Thyroid gland (tissue), 4 donors: ENCODE results near the gene ASPG.

ENCODE experiments used
- POLR2A ChIP-seq, 2 donors: fragments of 450-650 bp; IDR thresholded peaks; one replicate each; pipeline ENCODE4 v1.6.1; 2017; ENCODE audit warnings: antibody characterized with exemption in 2 of 2, mild to moderate bottlenecking in 2 of 2, moderate library complexity in 1 of 2
- TF ChIP-seq, protein P1 (sequence below), 6 experiments: fragments of 200-600 bp in 3 of 6; fragments of 450-650 bp in 3 of 6; sonication (generic) in 3 of 6; IDR thresholded peaks; one replicate each; pipeline ENCODE4 v1.5.1; 2016 to 2019; ENCODE audit warnings: antibody characterized with exemption in 6 of 6, mild to moderate bottlenecking in 2 of 6, inconsistent platforms in 1 of 6, moderate library complexity in 1 of 6

DNA sequence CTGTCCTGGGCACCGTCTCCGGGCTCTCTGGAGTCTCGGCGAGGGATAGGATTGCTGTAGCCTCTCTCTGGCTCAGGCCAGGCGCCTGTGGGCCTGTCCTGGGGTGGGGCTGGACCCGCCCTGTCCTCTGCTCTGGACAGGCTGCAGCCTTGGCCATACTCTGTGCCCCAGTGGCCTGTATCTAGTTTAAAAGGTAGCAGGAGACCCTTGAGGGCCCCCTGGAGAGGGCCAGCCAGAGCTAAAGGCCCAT lies 54.6 kb downstream of the ASPG start:
- TF ChIP-seq, protein P1, sequence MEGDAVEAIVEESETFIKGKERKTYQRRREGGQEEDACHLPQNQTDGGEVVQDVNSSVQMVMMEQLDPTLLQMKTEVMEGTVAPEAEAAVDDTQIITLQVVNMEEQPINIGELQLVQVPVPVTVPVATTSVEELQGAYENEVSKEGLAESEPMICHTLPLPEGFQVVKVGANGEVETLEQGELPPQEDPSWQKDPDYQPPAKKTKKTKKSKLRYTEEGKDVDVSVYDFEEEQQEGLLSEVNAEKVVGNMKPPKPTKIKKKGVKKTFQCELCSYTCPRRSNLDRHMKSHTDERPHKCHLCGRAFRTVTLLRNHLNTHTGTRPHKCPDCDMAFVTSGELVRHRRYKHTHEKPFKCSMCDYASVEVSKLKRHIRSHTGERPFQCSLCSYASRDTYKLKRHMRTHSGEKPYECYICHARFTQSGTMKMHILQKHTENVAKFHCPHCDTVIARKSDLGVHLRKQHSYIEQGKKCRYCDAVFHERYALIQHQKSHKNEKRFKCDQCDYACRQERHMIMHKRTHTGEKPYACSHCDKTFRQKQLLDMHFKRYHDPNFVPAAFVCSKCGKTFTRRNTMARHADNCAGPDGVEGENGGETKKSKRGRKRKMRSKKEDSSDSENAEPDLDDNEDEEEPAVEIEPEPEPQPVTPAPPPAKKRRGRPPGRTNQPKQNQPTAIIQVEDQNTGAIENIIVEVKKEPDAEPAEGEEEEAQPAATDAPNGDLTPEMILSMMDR (IDR thresholded peaks at IDR 0.05): no peak
- TF ChIP-seq POLR2A (IDR thresholded peaks at IDR 0.05): no peak
